NCI-H128 (cell line): Measurements from ENCODE around the gene ITGA1.
"Not testable (repeated sequence)": the region's sequence is repeated elsewhere in the genome, so short reads cannot be mapped to it uniquely, and the experiment has no call there.

Experiments used
- DNase-seq: peaks from one replicate; lab custom pipeline; 2025; ENCODE audit not compliant: unreplicated experiment; lab: John Stamatoyannopoulos, UW

ITGA1 gene

DNA sequence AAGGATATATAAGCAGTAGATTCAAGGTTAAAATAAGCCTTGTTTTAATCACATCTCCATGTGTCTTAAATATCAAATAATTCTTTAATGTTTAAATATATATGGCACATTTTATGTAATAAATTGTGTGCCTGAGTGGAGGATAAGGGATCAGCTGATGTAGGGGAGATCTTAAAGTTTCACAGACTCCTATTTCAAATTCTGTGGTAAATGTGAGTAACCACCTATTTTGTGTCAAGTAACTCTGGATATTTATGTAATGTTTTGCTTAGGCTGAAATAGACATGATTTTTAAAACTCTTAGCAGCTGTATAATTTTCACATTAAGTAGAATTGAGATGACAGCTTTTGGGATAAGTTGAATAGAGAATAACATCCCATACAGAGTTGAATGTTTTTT is 160.1 kb downstream of the ITGA1 start:
- DNase-seq = no peak

DNA sequence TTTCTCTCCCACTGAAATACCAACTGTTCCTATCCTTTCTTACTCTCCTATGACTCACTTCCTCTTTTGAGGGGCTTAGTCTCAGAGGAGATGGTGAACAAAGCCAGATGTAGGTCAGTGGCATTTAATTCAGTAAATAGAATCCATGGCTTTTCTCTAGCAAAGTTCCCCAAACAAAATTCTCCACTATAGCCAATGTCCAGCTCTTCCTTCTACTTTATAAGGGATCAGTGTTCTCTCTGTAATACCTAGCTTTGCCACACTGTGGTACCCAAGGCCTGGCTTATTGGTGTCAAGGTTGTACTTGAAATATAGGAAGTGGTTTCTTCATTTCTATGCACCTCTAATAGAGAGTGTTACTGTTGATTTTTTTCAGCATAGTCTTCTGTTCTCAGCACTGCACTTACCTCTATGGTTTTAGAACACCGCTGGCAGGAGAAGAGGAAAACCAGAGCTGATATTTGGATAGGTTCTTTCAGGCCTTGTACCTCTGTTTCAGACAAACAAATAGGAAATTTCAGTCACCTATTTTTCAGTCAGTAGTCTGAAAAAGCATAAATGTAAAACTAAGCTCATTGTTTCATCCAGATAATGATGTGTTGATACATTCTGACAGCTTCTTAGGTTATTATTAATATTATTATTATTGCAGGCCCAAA is 160.8 kb downstream of the ITGA1 start:
- DNase-seq = no peak

DNA sequence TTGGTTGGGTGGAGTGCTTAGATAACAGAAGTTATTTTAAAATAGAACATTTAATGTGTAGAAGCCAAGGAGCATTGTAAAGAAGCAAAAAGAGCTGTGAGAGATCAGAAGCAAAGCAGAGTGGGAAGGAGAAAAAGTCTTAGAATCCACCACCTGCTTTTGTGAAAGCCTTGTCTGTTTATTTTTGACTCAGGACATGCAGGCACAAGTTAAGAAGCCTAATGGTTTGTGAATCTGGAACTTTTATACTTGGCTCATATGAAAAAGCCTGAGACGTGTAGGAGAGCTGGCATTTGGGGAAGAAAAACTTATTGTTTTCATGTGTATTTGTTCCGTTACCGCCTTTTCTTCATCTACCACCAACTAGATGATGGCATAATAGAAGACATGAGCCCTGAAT is 163.0 kb downstream of the ITGA1 start:
- DNase-seq = no peak

DNA sequence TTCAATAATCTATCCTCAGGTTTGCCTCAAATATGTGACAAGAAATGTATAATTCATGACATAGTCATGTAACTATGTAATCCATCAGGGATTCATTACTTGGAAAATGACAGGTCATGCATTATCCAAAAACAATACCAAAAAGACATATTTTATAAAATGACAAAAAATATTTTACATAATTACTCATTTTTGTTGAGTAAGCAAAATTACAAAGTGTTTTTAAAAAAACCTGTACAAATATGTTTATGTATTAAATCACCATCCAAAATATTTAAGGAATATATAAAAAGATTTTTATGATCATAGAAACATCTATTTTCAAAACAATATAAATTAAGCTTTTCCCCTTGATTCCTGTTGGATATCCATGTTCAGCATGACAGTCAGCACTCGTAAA is 164.8 kb downstream of the ITGA1 start:
- DNase-seq = no peak

DNA sequence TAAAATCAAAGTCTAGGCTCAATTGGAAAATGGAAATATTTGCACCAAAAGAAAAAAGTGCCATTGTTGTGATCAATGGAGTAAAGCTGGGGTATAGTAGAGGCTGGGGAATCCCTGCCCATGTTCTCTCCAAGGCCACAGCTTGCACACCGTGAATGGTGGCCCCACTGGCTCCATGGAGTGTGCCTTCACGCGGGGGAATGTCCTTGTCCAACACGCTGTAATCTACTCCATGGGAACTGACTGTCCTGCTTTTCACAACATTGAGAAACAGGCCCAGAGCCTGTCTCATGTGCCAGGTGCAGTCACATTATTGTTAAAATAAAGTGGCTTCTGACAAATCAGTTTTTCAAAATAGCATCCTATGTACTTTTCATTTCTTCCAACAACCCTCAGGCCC is 168.3 kb downstream of the ITGA1 start:
- no peak for DNase-seq

DNA sequence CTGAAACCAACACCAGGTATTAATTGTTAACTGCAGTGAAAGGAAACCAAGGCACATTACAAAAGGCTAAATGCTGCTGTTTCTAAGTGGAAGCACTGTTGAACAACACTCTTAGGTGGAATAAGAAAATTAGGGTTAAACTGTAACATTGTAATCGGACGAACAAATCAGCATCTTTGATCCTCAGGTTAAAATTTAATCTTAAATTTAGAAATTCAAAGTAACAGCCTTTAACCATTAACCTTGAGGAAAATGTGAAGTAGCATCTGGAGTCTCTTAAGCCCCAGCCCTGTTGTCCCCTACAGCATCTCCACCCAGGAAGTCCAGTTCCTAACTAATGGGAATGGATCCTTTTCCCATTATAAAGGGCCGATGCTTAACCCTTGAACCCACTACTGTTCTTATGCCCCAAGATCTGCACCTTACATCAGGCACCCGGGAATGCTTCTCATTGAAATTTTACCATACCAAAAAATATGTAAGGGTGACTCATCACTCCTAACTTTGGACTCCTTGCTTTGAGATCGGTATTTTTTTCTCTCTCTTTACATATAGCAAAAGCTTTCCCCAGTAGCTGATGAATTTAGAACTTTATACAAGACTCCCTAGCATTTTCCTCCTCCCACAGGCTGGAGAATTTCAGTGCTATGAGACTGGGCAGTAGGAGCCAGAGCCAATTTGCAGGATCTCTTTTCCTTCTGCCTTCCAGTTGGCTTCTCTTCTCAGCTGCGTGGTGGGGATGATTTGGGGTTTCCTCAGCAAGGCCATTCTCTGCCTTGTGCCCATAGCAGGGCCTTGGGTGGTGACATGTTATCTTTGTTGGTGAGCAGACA is 169.4 kb downstream of the ITGA1 start:
- DNase-seq = no peak

DNA sequence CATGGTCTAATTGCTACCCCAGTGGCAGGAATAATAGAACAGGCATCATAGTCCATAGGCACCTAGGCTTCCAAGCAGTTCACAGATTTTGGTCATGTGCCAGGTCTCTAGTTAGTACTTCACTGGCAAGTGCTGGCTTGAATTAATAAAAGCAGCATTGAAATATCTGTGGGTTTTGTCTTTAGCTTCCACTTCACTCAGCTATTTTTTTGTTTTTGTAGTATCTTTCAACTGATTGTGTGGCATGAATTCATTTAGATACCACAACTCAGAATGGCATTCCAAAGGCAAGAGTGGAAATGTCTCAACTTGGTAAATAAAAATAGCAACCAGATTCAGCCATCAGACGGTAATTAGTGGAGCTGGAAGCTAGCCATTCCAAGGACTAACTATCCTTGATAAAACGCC is 173.6 kb downstream of the ITGA1 start:
- peak; percentile 59 for DNase-seq

DNA sequence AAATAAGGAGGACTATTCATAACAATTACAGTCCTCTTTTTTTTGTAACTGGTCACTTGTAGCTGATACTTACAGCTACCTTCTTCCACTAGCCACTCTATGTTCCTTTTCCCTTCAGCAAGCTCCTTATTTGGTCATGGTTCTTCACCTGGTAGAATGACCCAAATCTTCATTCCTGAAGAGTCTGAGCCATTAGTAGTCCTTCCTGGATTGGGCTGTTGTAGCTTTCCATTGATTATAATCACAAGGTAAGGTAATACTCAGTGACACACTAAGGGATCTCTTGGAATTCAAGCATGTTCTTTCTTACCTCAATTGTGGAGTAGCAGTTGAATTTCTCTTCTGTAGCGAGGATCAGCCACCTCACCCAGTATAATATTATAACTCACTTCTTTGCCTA is 175.9 kb downstream of the ITGA1 start:
- no peak for DNase-seq

DNA sequence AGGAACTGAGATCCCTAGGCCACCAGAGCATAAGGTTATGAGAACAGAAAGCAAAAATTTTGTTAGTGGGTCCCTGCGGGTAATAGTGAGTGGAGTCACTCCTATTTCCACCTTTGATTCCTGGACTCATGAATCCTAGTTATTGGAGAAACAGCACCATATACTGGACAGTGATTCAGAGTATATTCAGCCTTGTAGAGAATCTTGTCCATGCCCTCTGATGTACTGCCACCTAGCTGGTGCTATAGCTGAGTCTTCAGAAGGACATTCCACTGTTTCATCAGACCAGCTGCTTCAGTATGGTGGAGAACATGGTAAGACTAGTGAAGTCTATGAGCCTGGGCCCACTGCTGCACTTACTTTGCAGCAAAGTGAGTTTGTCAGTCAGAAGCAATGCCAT is 176.4 kb downstream of the ITGA1 start:
- DNase-seq = no peak

DNA sequence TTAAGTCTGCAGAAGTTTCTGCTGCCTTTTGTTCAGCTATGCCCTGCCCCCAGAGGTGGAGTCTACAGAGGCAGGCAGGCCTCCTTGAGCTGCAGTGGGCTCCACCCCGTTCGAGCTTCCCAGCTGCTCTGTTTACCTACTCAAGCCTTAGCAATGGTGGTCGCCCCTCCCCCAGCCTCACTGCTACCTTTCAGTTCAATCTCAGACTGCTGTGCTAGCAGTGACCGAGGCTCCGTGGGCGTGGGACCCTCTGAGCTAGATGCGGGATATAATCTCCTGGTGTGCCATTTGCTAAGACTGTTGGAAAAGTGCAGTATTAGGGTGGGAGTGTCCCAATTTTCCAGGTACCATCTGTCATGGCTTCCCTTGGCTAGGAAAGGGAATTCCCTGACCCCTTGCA is 188.4 kb downstream of the ITGA1 start:
- not testable (repeated sequence) for DNase-seq

DNA sequence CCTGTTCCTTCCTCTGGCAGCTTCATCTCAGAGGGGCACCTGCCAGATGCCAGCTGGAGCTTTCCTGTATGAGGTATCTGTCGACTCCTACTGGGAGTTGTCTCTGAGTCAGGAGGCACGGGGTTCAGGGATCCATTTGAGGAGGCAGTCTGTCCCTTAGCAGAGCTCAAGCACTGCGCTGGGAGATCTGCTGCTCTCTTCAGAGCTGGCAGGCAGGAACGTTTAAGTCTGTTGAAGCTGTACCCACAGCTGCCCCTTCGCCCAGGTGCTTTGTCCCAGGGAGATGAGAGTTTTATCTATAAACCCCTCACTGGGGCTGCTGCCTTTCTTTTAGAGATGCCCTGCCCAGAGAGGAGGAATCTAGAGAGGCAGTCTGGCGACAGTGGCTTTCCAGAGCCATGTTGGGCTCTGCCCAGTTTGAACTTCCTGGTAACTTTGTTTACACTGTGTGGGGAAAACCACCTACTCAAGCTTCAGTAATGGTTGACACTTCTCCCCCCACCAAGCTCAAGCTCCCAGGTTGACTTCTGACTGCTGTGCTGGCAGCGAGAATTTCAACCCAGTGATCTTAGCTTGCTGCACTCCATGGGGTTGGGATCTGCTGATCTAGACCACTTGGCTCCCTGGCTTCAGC is 189.7 kb downstream of the ITGA1 start:
- no peak for DNase-seq

DNA sequence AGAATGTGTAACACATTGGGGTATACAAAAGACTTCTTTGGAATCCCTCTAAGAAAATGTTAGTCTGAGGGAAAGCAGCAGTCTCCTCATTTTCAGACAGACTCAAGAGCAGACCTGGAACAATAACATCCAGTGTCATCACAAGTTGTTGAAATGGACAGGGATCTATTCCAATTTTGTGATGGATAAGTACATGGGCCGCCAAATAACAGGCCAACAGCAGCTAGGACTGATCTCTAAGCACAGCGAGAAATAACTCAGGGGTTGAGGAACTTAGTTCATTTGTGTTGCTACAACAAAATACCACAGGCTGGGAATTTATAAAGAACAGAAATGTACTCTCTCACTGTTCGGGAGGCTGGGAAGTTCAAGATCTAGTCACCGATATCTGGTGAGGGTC is 193.8 kb downstream of the ITGA1 start:
- no peak for DNase-seq

DNA sequence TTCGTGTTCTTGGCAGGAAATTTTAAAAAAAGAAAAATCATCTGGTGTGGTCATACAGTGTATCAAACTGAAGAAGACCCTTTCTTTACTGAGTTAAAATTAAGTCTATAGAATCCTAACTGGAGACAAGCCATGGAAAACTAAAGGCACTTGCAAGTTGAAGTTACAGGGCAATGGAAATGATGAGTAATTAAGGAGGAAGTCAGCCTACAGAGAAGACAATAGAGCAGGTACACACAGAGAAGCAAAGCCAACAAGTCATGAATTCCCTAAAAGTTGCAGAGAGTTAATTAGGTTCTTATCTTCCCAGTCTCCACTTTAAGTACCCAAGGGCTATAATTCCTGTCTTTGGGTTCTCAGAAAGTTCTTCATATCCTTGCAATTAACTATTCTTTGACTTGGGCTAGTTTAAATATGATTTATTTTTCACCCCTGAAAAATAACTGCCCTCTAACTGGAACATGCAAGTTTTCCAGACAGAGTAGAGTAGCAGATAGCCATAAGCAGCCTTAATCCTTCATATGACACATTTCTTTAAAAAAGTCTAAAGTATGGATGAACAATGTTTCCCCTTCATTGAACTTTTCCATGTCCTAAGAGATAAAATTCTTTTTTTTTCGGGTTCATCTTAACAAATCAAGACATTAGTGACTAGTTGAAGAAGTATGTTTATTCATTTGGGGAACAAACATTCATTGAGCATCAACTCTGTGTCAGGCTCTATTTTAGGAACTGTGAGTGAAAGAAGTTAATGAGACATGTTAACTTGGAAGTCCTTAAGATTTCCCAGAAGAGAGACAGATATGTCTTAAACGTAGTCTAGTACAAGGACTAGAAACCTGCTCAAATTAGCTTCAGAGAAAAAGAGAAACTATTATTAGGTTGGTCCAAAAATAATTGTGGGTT is 196.3 kb downstream of the ITGA1 start:
- DNase-seq = no peak

DNA sequence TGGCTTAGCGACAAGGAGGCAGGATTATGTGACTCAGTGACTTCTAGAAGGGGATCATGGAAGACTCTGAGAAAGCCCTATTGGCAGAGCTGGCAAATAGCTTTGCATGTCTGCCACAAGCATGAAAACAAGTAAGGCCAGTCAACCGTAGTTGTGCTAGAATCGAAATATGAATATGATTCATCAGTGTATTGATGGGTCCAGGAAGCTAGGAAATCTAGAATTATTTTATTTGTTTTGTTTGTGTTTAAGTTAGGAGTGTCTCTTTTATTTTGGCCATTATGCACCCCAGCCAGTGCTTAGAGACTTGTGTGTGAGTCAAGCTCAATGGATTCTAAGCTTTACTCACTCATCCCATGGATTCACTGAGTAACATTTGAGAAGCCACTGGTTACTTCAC is 197.6 kb downstream of the ITGA1 start:
- no peak for DNase-seq

DNA sequence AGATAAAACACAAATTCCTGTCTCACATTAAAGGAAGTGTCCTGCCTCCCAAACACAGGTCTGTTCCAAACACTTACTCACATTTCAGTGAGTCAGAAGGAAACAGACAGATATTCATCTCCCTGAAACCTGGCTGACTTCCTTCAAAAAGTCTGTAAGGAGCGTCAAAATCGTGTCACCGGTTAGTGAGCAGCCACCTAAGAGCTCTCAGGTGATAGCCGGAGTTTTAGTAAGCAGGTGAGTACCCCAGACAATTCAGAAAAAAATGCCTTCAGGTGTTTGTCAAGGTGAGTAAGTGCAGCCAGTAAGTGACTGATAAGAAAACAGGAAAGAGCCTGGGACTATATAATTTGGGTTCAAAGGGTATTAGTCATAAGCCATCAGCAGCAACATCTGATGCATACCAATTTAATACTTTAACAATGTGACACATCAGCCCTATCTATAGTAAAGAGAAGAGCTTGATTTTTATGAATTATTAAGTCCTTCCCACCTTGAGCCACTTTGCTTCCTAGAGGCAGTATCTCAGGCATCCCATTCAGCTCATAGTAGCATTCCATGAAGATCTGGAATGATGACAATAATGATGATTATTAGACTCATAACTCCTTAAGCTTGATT is 200.1 kb downstream of the ITGA1 start:
- no peak for DNase-seq

DNA sequence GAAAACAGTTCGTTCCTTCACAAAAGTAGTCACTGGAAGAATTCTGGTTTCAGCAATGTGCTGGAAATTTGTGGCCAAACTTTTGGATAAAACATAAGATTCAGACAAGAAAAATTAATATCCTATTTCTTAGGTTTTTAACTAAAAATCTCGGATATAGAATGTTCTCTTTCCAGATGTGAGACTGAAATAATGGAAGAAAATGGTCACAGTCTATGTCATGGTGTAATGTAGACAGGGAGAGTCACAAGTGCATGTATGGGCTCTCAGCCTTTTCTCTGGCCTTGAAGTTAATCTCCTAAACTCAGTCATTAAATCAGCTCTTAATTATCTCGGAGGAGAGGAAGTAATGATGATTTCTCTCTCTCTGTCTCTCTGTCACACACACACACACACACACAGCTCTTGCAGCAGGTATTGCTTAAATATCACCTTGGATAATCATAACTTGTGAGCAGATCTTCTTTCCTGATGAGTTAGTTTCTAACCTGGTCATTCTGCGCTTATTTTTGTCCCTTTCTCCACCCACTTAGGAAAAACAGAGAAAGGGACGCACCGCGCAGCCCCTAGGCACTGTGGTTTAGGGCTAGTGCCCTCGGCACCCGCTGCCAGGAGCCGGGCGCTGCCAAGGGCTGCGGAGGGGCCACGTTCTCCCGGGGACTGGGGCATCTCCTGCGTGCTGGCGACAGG is 200.8 kb downstream of the ITGA1 start:
- no peak for DNase-seq

DNA sequence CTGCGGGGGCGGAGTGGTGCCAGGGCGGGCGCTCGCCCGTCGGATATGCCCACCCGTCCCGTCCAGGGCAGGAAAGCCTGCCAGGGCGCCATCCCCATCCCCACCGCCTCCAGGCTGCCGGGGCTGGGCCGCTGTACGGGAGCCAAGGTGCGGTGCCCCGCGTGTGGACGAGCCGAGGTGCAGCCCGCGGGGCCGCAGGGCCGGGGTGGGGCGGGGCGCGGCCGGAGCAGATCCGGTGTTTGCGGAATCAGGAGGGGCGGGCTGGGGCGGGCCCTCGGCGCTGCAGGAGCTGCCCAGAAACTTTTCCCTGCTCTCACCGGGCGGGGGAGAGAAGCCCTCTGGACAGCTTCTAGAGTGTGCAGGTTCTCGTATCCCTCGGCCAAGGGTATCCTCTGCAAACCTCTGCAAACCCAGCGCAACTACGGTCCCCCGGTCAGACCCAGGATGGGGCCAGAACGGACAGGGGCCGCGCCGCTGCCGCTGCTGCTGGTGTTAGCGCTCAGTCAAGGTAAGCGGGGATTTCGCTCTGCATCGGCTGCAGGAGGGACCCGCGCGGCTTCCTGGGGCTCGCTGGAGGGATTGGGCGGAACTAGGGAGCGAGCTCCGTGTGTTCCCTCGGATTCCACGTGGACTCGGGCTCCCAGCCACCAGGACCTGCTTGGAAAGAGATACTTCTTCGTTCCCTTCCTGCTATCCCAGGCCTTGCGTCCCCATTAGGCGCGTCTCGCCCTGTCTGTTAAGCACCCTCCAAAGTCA is 201.5 kb downstream of the ITGA1 start, which contains the start of gene ITGA2:
Gene ITGA2 (plus strand): TSS at position 328 of the 756 bp plus-strand sequence. CDS start 117 bp downstream, at position 445.
- no peak for DNase-seq

DNA sequence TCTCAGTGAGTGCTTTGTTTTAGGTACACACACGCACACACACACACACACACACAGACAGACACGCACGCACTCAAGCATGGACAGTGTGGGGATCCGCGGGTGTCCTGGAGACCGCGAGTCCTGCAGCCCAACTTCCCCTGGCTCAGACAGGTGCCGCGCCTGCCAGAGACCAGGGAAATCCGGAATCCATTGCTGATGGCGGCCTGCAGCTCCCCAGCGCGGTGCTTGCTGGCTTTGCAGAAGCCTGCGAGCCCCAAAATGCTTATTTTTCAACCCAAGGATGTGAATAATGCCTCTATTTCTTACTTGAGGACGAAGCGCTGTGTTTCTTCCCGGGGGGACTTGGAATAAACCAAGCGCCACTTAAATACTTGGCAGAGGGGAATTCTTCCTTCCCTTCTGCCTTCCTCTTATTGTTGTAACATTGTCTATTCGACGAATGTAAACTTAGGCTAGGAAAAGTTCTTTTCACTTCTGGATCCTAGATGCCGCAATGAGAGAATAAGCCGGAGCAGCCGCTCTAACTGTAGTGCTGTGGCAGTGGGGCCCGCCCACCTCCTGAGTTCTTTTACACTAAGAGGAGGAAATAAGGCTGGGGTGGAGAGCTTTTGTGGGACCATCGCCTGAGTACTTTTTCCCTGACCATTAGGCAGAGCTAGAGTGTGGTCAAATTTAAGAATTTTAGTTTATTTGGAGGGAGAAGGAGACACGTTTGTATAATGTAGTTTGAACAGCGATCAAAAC is 202.2 kb downstream of the ITGA1 start:
- DNase-seq = no peak

DNA sequence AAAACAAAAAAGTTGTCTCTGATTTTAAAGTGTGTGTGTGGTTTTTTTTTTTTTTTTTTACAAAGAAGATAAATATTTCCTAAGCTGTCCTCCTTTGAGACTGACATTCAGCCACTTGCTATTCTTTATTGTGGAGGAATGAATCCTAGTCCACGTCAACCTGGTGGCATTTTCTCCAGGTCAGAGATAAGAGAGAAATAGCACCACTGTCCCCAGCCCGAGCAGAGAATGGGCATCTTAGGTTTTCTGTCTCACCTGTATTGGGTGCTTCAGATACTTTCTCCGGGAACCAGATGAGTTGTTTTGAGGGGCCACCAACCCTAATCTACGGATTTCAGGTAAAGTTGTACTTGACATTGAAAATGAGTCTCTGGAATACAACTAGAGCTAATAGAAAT is 202.8 kb downstream of the ITGA1 start:
- DNase-seq = no peak
